Measurements from ENCODE around the gene ENTPD2. TPM values are rescaled to one million over a fixed set of nuclear protein-coding genes. Genes with fewer than 3 reads are reported as not detected.

ENTPD2 gene
- total RNA-seq, 1 experiment from 2014 or later: 9.0 TPM

- Histone ChIP-seq H3K9me3 (ENCODE audit: insufficient read depth, low read depth) (no peaks in the 10 kb centered on the region), H2AFZ (peak within 1 kb of the TSS; percentile 63), H3F3A (ENCODE audit: insufficient read depth, low read depth) (peaks cover 23% of the 10 kb centered on the region), H3K27ac (no peak within 1 kb of the TSS), H4K20me1 (ENCODE audit: insufficient read depth) (peaks cover 10% of the 10 kb centered on the region; the same call in 1 of the 2 replicates), H3K27me3 (ENCODE audit: insufficient read depth, low read depth) (no peaks in the 10 kb centered on the region), H3K79me2 (ENCODE audit: low read depth) (peaks cover 18% of the 10 kb centered on the region; the same call in 1 of the 2 replicates), H3K4me1 (replicated peaks; ENCODE audit: insufficient read depth) (peaks cover 25% of the 10 kb centered on the region), H3K4me3 (peak within 1 kb of the TSS; percentile 67), H3K36me3 (ENCODE audit: low read depth) (no peaks in the 10 kb centered on the region), H3K9me2 (ENCODE audit: insufficient read depth) (no peaks in the 10 kb centered on the region), H3K4me2 (peak within 1 kb of the TSS; percentile 90)
- CTCF ChIA-PET: interaction anchor here (0.5 to 2.0 kb wide), 11 partner anchors 10 to 358 kb away, joined by 3 to 10 read pairs (median 5); partner anchors contain the start of gene DIPK1B
- no TSS peak for BruUV-seq (replicated peaks)
- DNase-seq: peak; percentile 87 to 96
- POLR2A ChIA-PET (ENCODE audit: unreplicated experiment): interaction anchor here (0.5 to 1.1 kb wide), 6 partner anchors 15 to 270 kb away, joined by 4 to 15 read pairs (median 6); partner anchors contain the start of genes CLIC3, MAN1B1 and TUBB4B
- intact Hi-C loops (cut with micrococcal nuclease; ENCODE audit: unreplicated experiment): loop anchor here (1.0 kb wide), 2 partner anchors 16 to 157 kb away; partner anchors contain the start of genes MAN1B1 and RNF224
- no peak for TF ChIP-seq CTCF (conservative IDR thresholded peaks at IDR 0.05)
Observed at GRCh38 chr9:137070201-137070905, 16.5 kb upstream of the ENTPD2 start, which contains the start of gene SAPCD2. TSS of gene SAPCD2 (minus strand) at chr9:137070557. CDS start at chr9:137070460, 97 bp downstream.

- no peak overlapping the region; the same call in 1 of the 2 replicates for H2AFZ ChIP-seq
- ChIA-PET POLR2A (ENCODE audit: unreplicated experiment) (interaction anchor here (0.6 to 0.7 kb wide), 2 partner anchors 35 to 80 kb away, joined by 3 to 10 read pairs; no protein-coding TSS in a partner anchor), CTCF (interaction anchor here (0.5 to 2.0 kb wide), 7 partner anchors 9 to 357 kb away, joined by 3 to 10 read pairs (median 5); partner anchors contain the start of gene DIPK1B)
- H3K9me3 ChIP-seq (ENCODE audit: insufficient read depth, low read depth): no peaks in the 10 kb centered on the region
- TF ChIP-seq EZH2 (IDR thresholded peaks at IDR 0.05; ENCODE audit: low read depth): no peak
- no peak for TF ChIP-seq CTCF (conservative IDR thresholded peaks at IDR 0.05)
- intact Hi-C loops (cut with micrococcal nuclease; ENCODE audit: unreplicated experiment): loop anchor here (1.0 kb wide), 2 partner anchors 17 to 158 kb away; partner anchors contain the start of genes MAN1B1 and RNF224
- no peak for DNase-seq
- H3K27me3 ChIP-seq (ENCODE audit: insufficient read depth, low read depth): no peaks in the 10 kb centered on the region
- H3K79me2 ChIP-seq (ENCODE audit: low read depth): peaks cover 18% of the 10 kb centered on the region; the same call in 1 of the 2 replicates
- H3K4me3 ChIP-seq: peak overlapping the region; percentile 67
- peaks cover 25% of the 10 kb centered on the region for H3K4me1 ChIP-seq (replicated peaks; ENCODE audit: insufficient read depth)
- no peaks in the 10 kb centered on the region for H3K9me2 ChIP-seq (ENCODE audit: insufficient read depth)
- no peaks in the 10 kb centered on the region for H3K36me3 ChIP-seq (ENCODE audit: low read depth)
- peak overlapping the region; percentile 90 for H3K4me2 ChIP-seq
- BruUV-seq (replicated peaks): no TSS peak
- no peak overlapping the region for H3K27ac ChIP-seq
- H3F3A ChIP-seq (ENCODE audit: insufficient read depth, low read depth): peaks cover 23% of the 10 kb centered on the region
- peaks cover 10% of the 10 kb centered on the region; the same call in 1 of the 2 replicates for H4K20me1 ChIP-seq (ENCODE audit: insufficient read depth)
Observed at GRCh38 chr9:137069508-137070091, 15.7 kb upstream of the ENTPD2 start.

Data from PC-9 (cell line).